PC-3 (cell line): Measurements from ENCODE around the gene GNG4. TPM values are rescaled to one million over a fixed set of nuclear protein-coding genes. Genes with fewer than 3 reads are reported as not detected.

Experiments used
- ATAC-seq: fragments of 200-7000 bp; cut with Tn5 transposase; 2 replicates; pipeline ENCODE4 v1.9.1; 2020; ENCODE audit warnings: mild to moderate bottlenecking, moderate library complexity
- BruUV-seq: library from RNA; stranded (reverse); fragments of 400-500 nt; replicated peaks from 2 replicates; lab custom pipeline; 2021; lab: Mats Ljungman, UMichigan
- CTCF ChIA-PET: fragments of 300-600 bp; sonication (Branson Sonifier 250); formaldehyde crosslinking; loops from one replicate; lab custom pipeline; 2022; ENCODE audit warnings: antibody characterized with exemption; lab: Charles Lee
- POLR2A ChIA-PET: fragments of 300-600 bp; sonication (Branson Sonifier 250); formaldehyde crosslinking; loops from one replicate; lab custom pipeline; 2022; ENCODE audit warnings: antibody characterized with exemption; ENCODE audit not compliant: unreplicated experiment; lab: Charles Lee
- DNase-seq: peaks from one replicate; pipeline ENCODE4 v3.0.0-alpha.2; 2015
- H2AFZ ChIP-seq: fragments of 300-600 bp; sonication (generic); 2 replicates; pipeline ENCODE4 v1.6.0; 2016; ENCODE audit warnings: antibody characterized with exemption, low read length
- H3F3A ChIP-seq: fragments of 300-600 bp; sonication (generic); one replicate; pipeline ENCODE4 v1.6.0; 2017; ENCODE audit warnings: antibody characterized with exemption, low read length, control low read depth, mild to moderate bottlenecking; ENCODE audit not compliant: unreplicated experiment
- H3K27ac ChIP-seq: fragments of 300-600 bp; sonication (generic); 2 replicates; pipeline ENCODE4 v1.5.1; 2016; ENCODE audit warnings: mild to moderate bottlenecking, low read length
- H3K27me3 ChIP-seq: fragments of 300-600 bp; sonication (generic); 2 replicates; pipeline ENCODE4 v1.6.1; 2016; ENCODE audit warnings: low read length, mixed read lengths
- H3K36me3 ChIP-seq: fragments of 300-600 bp; sonication (generic); 2 replicates; pipeline ENCODE4 v1.6.1; 2016; ENCODE audit warnings: low read depth, mixed run types, low read length, mixed read lengths
- H3K4me1 ChIP-seq: fragments of 300-600 bp; sonication (generic); 2 replicates; pipeline ENCODE4 v1.5.1; 2016; ENCODE audit warnings: low read length; ENCODE audit not compliant: insufficient read depth
- H3K4me2 ChIP-seq: fragments of 300-600 bp; sonication (generic); 2 replicates; pipeline ENCODE4 v1.6.0; 2016; ENCODE audit warnings: low read length
- H3K4me3 ChIP-seq: fragments of 300-600 bp; sonication (generic); 2 replicates; pipeline ENCODE4 v1.5.1; 2016; ENCODE audit warnings: mild to moderate bottlenecking, low read length, mixed read lengths
- H3K79me2 ChIP-seq: fragments of 300-600 bp; sonication (generic); 2 replicates; pipeline ENCODE4 v1.6.1; 2017; ENCODE audit warnings: low read length, mixed read lengths
- H3K9ac ChIP-seq: fragments of 300-600 bp; sonication (generic); 2 replicates; pipeline ENCODE4 v1.6.0; 2016; ENCODE audit warnings: mild to moderate bottlenecking, low read length
- H3K9me2 ChIP-seq: fragments of 300-600 bp; sonication (generic); replicated peaks from 2 replicates; pipeline ENCODE4 v1.6.1; 2016; ENCODE audit warnings: mixed run types, low read length, mixed read lengths
- H3K9me3 ChIP-seq: fragments of 300-600 bp; sonication (generic); 2 replicates; pipeline ENCODE4 v1.6.1; 2016; ENCODE audit warnings: low read length, mixed read lengths
- H4K20me1 ChIP-seq: fragments of 300-600 bp; sonication (generic); 2 replicates; pipeline ENCODE4 v1.6.1; 2016; ENCODE audit warnings: low read length, mixed read lengths
- CTCF ChIP-seq: fragments of 300-600 bp; sonication (generic); conservative IDR thresholded peaks from 2 replicates; pipeline ENCODE4 v1.5.1; 2017; ENCODE audit warnings: antibody characterized with exemption, low read depth, mild to moderate bottlenecking, low read length
- EZH2 ChIP-seq: fragments of 300-600 bp; sonication (generic); IDR thresholded peaks from one replicate; pipeline ENCODE4 v1.6.1; 2017; ENCODE audit warnings: antibody characterized with exemption, mild to moderate bottlenecking, low read length; ENCODE audit not compliant: unreplicated experiment
- EZH2phosphoT487 ChIP-seq: fragments of 300-600 bp; sonication (generic); IDR thresholded peaks from 2 replicates; pipeline ENCODE4 v1.6.1; 2018; ENCODE audit warnings: mild to moderate bottlenecking, antibody characterized with exemption, low read length, borderline replicate concordance
- intact Hi-C: fragments of 100-400 bp; cut with micrococcal nuclease; formaldehyde crosslinking; loops from 2 replicates; pipeline ENCODE4 v1.9.0; 2023
- total RNA-seq: library from RNA; depleted of rRNA; stranded (reverse); fragments of >200 nt; gene quantifications from 2 replicates; pipeline ENCODE4 v1.2.3, GENCODE V29; 2014

Gene GNG4
- total RNA-seq, 1 experiment from 2014 or later, result 0.80 TPM

GRCh38 chr1:235671992-235672391 is 22.4 kb upstream of the GNG4 start:
- Histone ChIP-seq H3F3A (no peaks in the 10 kb centered on the region), H3K79me2 (no peaks in the 10 kb centered on the region), H3K36me3 (peaks cover 65% of the 10 kb centered on the region), H3K4me1 (no peaks in the 10 kb centered on the region), H4K20me1 (no peaks in the 10 kb centered on the region), H3K4me3 (no peak overlapping the region), H3K9ac (no peak overlapping the region), H3K9me2 (no peaks in the 10 kb centered on the region), H3K9me3 (peaks cover 18% of the 10 kb centered on the region; the same call in 1 of the 2 replicates), H3K4me2 (no peak overlapping the region), H3K27me3 (no peaks in the 10 kb centered on the region), H2AFZ (no peak overlapping the region), H3K27ac (no peak overlapping the region)
- CTCF ChIA-PET, result no interaction called here
- intact Hi-C loops, result no loop called here
- ATAC-seq (no peak), DNase-seq (no peak)
- TF ChIP-seq EZH2phosphoT487 (no peak), CTCF (no peak), EZH2 (no peak)
- BruUV-seq, result no TSS peak
- POLR2A ChIA-PET, result no interaction called here

GRCh38 chr1:235670157-235670776 is 20.7 kb upstream of the GNG4 start:
- H3K4me2 ChIP-seq, result no peak overlapping the region

More at GRCh38 chr1:235670157-235670776, 20.7 kb upstream of the GNG4 start:
- peaks cover 18% of the 10 kb centered on the region; the same call in 1 of the 2 replicates for H3K9me3 ChIP-seq
- no peak overlapping the region for H3K27ac ChIP-seq
- no peak overlapping the region for H2AFZ ChIP-seq
- H3K4me1 ChIP-seq, result no peaks in the 10 kb centered on the region
- no peaks in the 10 kb centered on the region for H3K27me3 ChIP-seq
- ATAC-seq (no peak), DNase-seq (no peak)
- no peaks in the 10 kb centered on the region for H3K79me2 ChIP-seq
- POLR2A ChIA-PET, result no interaction called here
- CTCF ChIA-PET, result no interaction called here
- no peak overlapping the region for H3K4me3 ChIP-seq
- no peak for TF ChIP-seq EZH2phosphoT487
- TF ChIP-seq CTCF, result no peak
- TF ChIP-seq EZH2, result no peak
- H3K36me3 ChIP-seq, result peaks cover 49% of the 10 kb centered on the region
- intact Hi-C loops, result no loop called here
- H3K9me2 ChIP-seq, result no peaks in the 10 kb centered on the region
- BruUV-seq, result no TSS peak
- H3K9ac ChIP-seq, result no peak overlapping the region
- H3F3A ChIP-seq, result no peaks in the 10 kb centered on the region
- H4K20me1 ChIP-seq, result no peaks in the 10 kb centered on the region
